Muscle of back (tissue), 11 donors: ENCODE results near the gene EML1. TPM values are rescaled to one million over a fixed set of nuclear protein-coding genes. Genes with fewer than 3 reads are reported as not detected.

Experiments
- DNase-seq, 3 donors: peaks; one replicate each; pipeline versions ENCODE4 v3.0.0 to v3.0.0-alpha.2; 2013
- polyA plus RNA-seq, 10 donors: library from polyadenylated mRNA; unstranded; fragments of 120-200 nt; gene quantifications; one replicate each; pipeline ENCODE4 v1.2.1, GENCODE V29; 2013; ENCODE audit not compliant: insufficient read length in 10 of 10

Gene EML1
- polyA plus RNA-seq, 10 donors = 38.0 to 53.9 (median 42.8) TPM

GRCh38 chr14:99961826-99962518 is 168.8 kb downstream of the EML1 start:
- no peak for DNase-seq

GRCh38 chr14:99964979-99965378 is 171.8 kb downstream of the EML1 start:
- no peak for DNase-seq

GRCh38 chr14:99966037-99966835 is 173.0 kb downstream of the EML1 start:
- no peak for DNase-seq

- DNase-seq = no peak
Observed at GRCh38 chr14:99966912-99967311, 173.7 kb downstream of the EML1 start.

- peak in 2 of 3 donors; percentile 26 to 77 for DNase-seq
Observed at GRCh38 chr14:99968191-99968920, 175.1 kb downstream of the EML1 start.

- DNase-seq = peak in 1 of 3 donors; percentile 29
Observed at GRCh38 chr14:99968941-99969340, 175.7 kb downstream of the EML1 start.

GRCh38 chr14:99969673-99970322 is 176.6 kb downstream of the EML1 start:
- DNase-seq = no peak

- peak; percentile 79 to 94 (median 87) for DNase-seq
Observed at GRCh38 chr14:99971087-99971940, 178.1 kb downstream of the EML1 start.

GRCh38 chr14:99971941-99972747 is 178.9 kb downstream of the EML1 start:
- DNase-seq = peak in 1 of 3 donors; percentile 60

GRCh38 chr14:99972748-99973466 is 179.7 kb downstream of the EML1 start:
- no peak for DNase-seq

- DNase-seq = no peak
Observed at GRCh38 chr14:99975190-99975589, 182.0 kb downstream of the EML1 start.

GRCh38 chr14:99976021-99976420 is 182.8 kb downstream of the EML1 start:
- no peak for DNase-seq

- no peak for DNase-seq
Observed at GRCh38 chr14:99976681-99977080, 183.5 kb downstream of the EML1 start.

- no peak for DNase-seq
Observed at GRCh38 chr14:99980299-99980698, 187.1 kb downstream of the EML1 start.

GRCh38 chr14:99981806-99982205 is 188.6 kb downstream of the EML1 start:
- DNase-seq = no peak

- DNase-seq = peak; percentile 59 to 83 (median 78)
Observed at GRCh38 chr14:99982537-99983250, 189.5 kb downstream of the EML1 start.

GRCh38 chr14:99983251-99984015 is 190.2 kb downstream of the EML1 start:
- no peak for DNase-seq

- DNase-seq = no peak
Observed at GRCh38 chr14:99984036-99984435, 190.8 kb downstream of the EML1 start.
